ENCODE data around the gene NEK6.

Gene NEK6

DNA sequence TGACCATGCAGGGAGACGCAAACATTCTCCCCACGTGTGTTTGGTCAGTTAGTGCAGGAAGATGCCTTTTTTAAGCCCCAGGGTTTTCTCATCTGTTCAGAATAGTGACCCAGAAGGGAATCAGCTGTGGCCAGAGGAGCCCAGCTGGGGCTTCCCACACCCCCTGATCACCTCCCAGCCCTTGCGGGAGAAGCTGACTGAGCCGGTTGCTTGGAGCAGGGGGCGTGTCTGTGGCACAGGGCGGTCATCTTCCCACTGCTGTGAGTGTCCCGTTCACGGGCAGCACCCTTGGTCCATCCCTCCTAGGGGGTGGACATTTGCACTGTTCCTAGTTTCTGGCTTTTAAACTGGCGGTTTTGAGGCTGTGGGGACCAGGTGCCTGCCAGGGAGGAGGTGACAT, 69.7 kb downstream of the NEK6 start:
- no peak for DNase-seq

DNA sequence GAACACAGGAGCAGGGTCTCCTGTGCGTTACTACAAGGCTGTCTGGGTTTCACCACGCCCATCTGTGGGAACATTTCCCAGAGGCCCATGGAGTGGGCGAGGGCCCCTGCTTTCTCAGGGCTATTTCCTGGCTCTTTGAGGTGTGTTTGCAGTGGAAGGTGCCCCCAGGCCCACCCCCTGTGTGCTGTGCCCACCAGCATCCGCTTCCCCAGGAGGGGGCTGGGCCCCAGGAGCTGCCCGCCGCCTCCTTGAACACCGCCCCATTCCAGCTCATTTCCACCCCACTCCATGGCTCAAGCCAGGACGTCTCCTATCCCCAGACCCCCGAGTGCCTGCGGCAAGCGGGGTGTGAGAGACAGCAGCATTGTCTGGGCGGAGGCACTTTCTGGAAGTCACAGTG, 70.5 kb downstream of the NEK6 start:
- no peak for DNase-seq

DNA sequence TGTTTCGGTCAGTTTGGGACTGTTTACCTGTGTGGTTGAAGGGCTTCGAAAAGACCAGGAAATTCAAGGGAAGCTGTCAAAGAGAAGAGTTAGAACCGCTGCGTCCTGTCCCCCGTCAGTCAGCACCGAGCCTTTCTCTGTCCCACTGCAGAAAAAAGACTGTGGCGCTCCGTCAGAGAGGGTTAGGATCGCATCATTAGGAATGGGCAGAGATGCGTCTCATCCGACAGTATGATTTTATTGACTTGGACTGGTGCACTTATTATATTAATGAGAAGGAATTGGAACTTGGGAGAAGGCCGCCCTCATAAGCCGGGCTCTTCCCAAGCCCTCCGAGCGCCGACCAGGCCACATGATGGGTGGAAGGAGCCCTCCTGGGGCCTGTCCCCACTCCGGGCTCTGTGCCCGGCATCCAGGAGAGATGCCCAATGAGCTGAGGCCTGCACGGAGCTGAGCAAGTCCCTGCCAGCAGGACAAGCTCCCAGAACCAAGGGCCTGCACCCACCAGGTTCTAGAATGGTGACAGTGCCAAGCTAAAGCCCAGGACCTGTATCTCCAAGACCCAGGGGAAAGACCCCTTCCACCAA, 71.5 kb downstream of the NEK6 start:
- DNase-seq, result no peak

DNA sequence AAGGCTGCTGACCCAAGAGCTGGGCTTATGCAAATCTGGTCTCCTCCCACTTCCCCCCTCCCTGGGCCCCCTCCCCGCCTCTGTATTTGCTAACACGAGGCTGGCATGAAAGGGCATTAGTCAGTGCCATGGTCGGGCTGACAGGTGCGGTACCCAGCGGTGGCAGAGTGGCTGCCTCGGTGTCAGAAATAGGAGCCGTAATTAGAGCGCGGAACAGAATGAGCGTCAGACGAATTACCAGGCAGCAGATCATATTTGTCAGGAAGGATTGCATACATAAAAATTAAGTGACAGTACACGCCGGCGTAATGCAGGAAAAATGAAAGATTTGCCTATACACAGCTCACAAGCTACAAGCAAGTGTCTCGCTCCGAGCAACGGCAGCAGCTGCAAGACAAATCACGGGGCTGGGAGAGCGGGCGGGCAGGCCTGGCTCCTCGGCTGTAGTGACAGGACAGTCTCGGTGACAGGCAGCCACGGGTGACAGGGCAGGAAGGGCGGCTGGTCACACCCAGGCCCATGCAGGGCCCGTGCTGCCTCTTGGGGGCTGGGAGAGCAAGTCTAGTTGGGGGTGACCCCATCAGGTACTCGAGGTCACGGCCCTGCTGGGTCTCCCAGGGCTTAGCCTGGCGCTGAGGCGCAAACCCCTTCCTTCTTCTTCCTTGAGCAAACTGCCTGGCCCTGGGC, 72.4 kb downstream of the NEK6 start:
- DNase-seq, result no peak

DNA sequence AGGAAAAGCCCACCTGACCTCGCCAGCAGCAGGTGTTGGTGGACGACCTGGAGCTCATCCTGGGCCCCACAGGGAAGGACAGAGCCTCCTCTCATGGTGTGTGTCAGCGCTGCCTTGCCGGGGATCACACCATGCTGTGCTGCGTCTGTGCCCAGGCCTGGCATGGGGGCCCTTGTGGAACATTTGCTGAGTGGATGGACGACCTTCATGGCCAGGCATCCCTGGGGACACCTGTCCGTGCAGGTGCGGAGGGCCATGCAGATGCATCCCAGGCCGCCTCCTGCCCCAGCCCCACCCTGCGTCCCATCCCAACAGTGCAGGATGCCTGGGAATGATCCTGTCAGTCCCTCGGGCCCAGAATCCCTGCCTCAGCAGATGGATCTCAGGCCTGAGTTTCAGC, 73.8 kb downstream of the NEK6 start:
- DNase-seq, result no peak

DNA sequence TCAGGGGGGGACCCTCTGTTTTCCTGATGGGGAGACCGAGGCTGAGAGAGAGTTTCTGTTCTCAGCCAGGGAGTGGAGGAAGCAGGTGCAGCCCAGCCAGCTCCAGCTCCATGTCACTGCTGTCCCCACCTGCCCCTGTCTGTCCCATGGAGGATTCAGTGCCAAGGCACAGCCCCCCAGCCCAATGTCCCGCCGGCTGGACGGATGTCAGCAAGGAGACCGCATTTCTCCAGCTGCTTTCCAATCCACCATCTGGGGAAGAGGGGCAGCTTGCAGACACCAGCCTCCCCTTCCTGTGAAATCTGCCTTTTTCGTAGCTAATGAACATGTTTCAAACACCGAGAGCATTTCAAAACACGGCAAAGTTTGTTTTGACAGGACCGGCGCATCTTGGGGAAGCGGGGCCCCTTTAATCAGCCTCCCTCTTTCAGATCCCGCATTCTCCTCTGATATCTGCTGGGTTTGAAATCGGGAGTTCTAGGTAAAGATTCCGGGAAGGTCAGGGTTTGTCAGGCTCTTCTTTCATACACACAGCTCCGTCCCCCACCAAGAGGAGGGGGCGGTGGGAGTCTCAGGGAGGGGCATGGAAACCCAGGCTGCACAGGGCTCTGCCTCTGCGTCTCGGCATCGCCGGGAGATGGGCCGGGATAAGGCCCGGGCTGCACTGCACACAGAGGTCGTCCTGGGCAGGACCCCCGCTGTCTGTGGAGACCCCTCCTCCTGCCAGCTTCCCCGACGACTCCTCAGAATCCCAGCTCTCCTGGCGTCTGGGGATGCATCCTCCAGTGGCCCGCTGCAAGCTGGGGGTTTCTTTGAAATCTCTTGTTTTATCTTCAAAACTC, 74.8 kb downstream of the NEK6 start:
- DNase-seq, result no peak

DNA sequence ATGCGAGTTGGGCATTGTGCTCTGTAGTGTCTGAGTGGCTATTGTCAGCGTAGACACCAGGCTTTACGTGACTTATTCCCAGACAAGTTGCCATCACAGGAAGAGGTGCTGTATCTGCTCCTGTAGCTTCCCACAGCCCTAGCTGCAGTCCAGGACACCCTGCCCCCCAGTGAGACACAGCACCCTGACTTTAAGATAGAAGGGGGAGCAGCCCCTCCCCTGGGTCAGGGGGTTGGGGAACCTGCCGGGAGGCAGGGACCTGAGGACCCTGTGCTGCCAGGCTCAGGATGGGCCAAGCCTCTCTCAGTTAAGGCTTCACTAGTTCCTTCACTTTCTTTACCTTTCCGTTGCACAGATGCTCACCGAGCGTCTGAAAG, 75.4 kb downstream of the NEK6 start:
- no peak for DNase-seq

DNA sequence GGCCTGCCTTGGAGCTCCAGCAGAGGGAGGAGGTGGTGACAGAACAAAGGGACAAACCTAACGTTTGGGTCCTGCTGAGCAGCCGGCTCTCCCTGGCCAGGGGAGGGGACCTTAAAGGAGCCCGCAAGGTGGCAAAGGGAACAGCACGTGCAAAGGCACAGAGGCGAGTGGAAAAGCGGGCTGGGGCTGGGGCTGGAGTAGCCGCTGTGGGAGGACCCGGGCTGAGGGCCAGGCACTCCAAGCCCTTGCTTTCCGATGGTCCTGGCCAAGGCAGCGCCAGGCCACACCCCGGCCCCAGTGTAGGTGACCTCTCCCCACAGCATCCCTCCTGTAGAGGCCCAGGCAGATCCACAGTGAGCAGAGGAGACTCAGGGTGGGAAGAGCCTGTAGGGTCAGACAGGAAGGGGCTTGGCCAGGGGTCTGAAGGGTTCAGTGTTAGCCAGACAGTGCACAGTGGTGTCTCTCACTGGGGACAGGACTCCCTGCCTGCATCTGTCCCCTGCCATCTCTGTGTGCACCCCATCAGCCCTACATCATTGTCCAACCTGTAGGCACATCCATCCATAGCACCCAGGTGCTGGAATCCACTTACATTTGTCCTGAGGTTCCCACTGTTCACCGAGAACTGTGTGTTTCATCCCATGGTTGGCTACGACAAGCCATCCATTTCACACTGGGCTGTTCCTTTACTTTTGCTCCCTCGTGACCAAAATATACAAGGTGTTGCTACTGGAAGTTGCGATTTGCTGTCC, 77.0 kb downstream of the NEK6 start:
- no peak for DNase-seq

DNA sequence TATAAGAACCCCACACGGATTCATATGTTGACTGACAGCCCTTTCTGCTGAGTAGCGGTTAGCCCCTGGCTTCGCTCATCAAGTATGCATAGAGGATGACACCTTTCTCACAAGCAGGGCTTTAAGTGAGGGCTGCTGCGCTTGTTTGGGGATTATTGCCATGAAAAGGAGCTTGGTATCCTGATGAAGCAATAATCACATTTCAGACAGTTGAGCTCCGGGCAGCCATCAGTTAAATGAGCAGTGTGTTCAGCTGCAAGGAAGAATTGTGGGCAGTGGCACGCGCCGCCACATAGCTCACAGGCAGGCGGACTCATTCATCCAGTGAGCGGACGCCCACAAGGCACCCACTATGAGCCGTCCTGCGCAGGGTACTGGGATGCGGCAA, 77.6 kb downstream of the NEK6 start:
- no peak for DNase-seq

DNA sequence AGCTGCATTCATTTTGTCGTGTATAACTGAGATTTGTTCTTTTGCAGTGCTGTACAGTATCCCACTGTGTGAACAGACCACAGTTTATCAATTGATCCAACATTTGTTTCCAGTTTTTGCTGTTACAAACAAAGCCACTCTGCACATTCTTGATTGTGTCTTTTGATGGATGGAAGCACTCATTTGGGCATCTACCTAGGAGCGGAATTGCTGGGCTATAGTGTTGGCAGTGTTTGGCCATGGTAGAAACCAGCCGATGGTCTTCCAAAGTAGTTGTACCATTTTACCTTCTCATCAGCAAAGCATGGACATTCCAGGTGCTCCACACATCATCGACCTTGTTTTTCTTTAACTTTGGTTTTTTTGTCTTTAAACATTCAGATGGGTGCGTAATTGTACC, 79.8 kb downstream of the NEK6 start:
- no peak for DNase-seq

DNA sequence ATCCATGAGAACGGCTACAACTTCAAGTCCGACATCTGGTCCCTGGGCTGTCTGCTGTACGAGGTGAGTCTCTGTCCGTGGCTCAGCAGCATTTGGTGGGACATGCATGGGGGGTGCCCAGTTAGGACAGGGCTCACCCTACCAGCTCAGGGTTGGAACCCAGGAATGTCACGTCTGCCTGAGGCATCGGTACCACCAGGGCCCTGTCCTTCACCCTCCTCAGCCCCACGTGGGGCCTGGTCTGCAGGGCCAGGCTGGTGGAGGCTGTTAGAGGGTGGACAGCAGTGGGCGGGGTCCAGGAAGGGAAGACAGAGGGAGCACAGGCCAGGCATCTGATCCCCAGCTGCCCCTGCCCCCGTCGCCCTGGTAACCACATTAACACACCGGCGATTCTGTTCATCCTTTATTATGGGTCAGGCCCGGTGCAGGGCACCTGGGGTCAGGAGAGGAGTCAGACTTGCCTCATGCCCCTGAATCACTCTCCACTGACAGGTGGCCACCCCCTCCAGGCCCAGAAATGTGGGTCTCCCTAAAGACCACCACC, 81.9 kb downstream of the NEK6 start:
- no peak for DNase-seq

DNA sequence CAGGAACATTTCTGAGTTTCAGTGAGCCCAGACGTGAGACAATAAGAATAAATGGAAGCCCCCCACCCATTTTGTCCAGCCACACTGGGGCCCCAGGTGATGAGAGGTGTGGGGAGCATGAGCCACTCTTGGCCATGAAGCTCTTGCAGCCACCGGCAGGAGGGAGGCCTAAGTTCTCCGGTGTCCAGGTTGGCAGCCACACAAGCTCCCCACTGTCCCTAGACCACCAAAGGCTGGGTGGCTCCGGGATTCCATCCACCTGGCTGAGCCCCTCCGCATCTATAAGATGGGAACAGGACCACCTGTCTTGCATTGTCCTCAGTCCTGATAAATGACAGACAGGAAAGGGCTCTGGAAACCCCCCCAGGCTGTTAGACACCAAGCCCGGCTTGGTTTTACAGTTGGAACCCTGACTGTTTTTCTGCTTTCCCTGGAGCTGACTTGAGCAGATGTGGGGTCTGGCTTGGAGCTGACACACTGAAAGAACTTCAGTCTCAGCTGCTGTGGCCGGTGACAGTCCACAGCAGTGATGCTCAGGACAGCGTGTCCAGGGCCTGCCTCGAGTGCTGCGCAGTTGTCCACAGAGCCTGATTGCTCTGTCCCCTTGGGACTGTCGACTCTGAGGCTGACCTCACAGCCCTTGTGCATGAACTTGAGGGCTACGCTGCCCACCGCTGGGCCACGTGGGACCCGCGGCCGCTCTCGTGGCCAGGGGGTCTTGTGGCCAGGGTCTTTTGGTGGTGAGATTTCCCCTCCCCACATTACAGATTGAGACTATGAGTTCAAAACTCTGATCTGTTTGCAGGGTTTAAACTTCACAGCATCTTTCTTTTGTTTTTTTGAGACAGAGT, 82.7 kb downstream of the NEK6 start:
- DNase-seq, result no peak

DNA sequence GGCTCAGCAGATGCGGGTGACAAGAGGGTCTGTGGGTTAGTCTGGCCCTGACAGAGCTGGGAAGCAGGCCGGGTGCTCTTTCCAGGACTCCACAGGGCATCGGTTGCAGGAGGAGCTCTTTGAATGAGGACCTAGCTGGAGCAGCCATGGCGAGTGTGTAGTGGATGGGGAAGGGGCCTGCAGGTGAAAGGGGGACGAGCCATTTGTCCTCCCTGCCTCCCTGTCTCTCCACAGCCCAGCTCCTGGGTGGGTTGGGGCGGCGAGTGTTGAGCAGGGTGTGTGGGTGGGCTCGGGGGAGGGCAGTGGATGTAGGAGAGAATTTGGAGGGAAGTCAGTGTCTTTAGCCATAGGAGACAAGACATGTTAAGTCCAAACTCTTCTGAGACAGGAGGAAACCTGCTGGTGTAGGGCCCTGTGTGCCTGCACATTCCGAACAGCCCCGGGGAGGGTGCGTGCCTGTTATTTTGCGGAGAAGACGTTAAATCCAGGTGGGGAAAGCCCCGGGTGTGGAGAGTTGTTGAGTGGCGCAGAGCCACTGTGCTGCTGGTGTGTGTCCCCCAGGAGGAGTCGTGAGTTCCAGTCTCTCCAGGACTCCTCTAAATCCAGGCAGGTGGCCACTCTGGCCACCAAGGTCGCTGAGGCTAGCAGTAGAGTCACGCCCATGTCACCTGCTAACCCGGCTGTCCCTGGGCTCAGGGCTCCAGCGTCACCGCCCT, 83.9 kb downstream of the NEK6 start:
- DNase-seq, result no peak

DNA sequence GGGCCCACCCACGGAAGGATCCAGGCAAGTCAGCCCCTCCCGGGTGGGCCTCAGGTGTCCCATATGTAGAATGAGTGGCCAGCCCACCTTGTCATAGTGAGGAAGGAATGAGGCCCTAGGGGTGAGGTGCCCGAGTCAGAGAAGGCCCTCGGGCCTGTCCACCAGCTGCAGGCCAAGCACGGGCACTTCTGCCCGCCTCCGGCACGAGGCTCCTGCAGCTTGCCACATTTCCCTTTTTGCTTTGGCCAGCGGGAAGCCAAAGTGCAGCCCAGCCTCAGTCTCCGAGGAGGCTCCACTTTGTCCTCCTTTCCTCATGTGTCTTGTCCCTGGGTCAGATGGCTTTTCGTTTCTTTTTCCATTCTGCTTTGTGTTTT, 84.6 kb downstream of the NEK6 start:
- no peak for DNase-seq

DNA sequence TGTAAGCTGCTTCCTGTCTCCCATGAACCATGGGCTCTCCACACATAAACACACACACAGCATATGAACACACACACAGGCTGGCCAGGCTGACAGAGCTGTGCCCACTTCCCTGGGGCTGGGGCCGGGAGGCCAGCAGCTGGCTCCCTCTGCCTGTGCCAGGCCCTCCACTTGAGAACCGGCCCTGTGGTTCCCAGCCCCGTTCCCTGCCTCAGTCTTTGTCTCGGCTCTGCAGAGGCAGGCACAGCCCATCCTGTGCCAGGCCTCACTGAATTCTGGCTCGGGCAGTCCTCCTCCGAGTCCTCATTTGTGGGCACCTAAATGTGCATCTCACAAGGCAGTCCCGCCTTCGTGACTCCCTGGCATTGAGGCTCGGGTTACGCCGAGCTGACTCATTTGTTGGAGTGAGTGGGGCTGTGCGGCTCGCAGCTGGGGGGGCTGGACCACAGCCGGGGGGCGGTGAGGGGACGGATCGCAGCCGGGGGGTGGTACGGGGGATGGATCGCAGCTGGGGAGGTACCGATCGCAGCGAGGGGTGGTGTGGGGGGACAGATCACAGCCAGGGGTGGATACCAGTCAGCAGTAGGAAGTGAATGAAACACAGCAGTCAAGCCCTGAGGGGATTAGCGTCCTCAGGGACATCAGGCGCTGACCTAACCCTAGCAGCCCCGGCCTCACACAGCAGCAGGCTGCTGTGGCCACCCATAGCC, 85.2 kb downstream of the NEK6 start:
- DNase-seq, result no peak

DNA sequence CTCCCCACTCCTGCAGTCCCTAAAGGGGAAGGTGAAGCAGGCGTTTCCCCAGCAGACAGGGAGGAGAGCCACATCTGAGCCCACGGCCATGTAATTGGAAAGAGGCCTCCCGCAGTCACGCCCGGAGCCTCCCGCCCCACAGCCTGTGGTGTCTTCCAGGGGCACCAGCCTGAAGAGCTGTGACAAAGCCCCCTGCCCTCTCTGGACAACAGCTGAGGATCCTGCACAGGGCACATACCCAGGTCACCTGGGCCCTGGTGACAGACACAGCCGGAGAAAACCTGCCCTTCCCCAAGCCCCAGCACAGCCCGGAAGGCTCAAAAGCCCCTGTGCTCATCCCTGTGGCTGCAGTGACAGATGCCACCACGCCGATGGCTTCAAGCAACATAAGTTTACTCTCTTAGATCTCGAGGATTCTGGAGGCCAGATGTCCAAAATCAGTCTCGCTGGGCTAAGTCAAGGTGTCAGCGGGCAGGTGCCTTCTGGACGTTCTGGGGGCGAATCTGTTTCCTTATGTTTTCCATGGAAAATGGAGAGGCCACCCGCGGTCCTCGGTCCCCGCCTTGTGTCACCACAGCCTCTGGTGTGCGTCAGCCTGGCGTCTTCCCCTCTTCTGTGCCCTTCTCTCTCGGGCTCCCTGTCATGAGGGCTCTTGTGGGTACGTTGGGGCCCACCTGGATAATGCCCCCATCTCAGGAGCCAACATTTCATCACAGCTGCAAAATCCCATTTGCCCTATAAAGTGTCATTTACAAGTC, 86.0 kb downstream of the NEK6 start:
- DNase-seq, result peak; percentile 70

DNA sequence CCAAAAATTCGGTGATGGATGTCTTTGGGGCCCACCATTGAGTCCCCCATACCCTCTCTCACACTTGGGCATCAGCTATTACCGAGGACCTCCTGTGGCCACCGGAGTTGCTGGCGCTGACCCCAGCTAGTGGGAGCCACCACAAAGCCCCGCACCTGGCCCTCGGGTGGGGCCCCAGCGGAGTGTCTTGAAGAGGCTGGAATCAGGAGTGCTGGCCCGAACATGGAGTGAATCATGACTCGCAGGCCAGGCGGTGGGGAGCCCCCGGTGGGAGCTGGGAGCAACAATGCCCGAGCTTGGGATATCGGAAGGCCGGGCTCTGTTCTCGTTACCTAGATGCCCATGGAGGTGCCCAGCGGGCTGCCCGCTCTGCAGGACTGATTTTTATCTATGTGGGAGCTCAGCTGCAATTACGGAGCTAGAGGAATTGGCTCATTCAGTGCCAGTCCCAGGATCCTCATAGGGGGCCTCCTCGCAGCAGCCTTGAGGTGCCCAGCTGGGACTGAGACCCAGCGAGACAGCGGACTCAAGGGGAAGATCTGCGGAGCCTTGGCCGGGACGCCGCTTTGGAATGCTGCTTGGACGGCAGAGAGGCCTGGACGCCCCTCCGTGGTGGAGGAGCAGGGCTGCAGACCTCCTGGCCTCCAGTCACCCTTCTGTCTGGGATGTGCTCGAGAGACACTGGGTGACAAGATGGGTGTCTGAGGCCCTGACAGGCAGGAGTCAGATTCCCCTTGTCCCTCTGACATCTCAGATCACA, 86.7 kb downstream of the NEK6 start:
- no peak for DNase-seq

DNA sequence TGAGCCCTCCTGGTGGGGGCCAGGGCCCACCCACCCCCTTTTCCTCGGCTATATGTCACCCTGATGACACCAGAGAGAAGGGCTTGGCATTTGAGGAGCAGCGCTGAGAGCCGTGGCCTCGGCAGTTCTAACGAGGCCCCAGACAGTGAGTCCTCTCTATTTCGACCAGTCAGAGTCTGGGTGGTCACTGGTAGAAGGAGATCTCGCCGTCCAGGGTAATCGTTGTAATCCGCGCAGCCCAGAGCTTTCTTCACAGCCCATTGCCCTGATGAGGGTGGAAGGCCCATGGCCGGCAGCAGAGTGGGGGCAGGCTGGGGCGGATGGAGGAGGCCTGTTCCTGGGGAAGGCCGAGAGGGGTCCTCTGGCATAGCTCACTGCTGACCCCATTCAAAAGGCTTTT, 87.3 kb downstream of the NEK6 start:
- no peak for DNase-seq

DNA sequence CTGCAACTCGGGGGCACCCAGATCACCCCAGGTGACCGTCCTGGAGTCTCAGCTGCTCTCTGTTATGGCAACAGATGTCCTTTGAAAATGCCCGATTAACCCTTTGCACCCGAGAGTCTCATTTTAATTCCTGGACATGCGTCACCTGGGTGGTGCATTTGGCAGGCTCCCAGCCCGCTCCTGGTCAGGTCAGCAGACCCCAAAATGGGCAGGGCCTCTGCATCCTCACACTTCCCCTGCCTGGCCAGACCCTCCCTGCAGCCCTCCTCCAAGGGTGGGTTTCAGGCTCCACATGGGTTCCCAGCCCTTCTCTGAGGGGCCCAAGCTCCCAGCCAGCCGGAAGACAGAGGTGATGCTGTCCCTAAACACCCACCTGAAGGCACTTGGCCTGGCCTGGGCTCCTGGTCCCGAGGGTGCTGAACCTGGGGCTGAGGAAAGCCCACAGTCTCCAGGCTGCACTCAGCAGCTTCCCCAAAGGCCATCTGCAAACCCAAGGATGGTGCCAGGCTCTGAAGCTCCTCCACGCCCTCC, 88.1 kb downstream of the NEK6 start:
- no peak for DNase-seq
